ENCODE results near the gene TRAP1.
"Not testable (repeated sequence)": the region's sequence is repeated elsewhere in the genome, so short reads cannot be mapped to it uniquely, and the experiment has no call there.

The TRAP1 gene

DNA sequence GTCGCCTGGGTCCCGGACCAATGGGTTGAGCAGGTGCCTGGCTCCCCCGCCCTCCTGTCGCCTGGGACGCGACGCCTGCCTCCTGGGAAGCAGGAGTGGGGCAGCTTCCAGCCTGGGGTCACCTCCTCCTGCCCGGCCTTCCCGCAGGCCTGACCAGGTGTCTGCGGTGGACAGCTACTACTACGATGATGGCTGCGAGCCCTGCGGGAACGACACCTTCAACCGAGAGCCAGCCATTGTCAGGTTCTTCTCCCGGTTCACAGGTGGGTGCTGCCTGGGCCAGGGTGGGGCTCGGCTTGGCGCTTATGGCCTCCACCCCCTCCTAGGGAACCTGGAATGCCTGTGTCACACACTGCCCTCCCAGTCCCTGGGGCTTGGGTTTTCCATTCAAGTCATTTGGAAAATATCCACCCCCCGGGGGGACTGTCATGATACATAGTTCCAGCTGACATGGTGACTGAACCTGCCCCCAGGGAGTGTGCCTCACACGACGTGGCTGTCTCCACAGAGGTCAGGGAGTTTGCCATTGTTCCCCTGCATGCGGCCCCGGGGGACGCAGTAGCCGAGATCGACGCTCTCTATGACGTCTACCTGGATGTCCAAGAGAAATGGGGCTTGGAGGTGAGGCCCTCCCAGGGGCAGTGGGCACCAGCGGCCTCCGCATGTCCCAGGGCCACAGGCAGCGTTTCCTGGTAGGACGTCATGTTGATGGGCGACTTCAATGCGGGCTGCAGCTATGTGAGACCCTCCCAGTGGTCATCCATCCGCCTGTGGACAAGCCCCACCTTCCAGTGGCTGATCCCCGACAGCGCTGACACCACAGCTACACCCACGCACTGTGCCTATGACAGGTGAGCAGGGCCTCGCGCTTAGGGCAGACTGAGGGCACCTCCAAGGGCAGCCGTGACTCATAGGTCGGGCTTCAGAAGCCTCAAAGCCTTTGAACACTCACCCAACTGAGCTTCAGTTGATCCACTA lies 60.5 kb downstream of the TRAP1 start:
- DNase-seq (ENCODE audit: low spot score in 2 of 2), result no peak
- H3K9me3 Mint-ChIP-seq, result no peaks in the 10 kb centered on the region
- no peak overlapping the region for H3K27ac Mint-ChIP-seq (ENCODE audit: low read depth)
- H3K4me3 Mint-ChIP-seq, result no peak overlapping the region
- ATAC-seq (replicated peaks; ENCODE audit: extremely low read depth, poor library complexity, severe bottlenecking), result no peak
- peaks cover 6% of the 10 kb centered on the region for H3K4me1 Mint-ChIP-seq
- H3K36me3 Mint-ChIP-seq (ENCODE audit: insufficient read depth), result peaks cover 21% of the 10 kb centered on the region
- H3K27me3 Mint-ChIP-seq, result no peaks in the 10 kb centered on the region

DNA sequence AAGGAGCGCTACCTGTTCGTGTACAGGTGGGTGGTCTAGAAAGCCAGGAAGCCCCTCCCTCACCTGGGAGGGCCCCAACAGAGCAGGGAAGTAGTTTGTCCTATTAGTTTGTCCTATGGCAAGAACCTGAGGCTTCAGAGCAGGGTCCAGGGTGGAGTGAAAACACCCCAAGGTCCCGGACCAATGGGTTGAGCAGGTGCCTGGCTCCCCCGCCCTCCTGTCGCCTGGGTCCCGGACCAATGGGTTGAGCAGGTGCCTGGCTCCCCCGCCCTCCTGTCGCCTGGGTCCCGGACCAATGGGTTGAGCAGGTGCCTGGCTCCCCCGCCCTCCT lies 61.2 kb downstream of the TRAP1 start:
- not testable (repeated sequence) for H3K4me3 Mint-ChIP-seq; H3K27me3 Mint-ChIP-seq; H3K9me3 Mint-ChIP-seq; DNase-seq (ENCODE audit: low spot score in 2 of 2); ATAC-seq (replicated peaks; ENCODE audit: extremely low read depth, poor library complexity, severe bottlenecking); H3K4me1 Mint-ChIP-seq; H3K27ac Mint-ChIP-seq (ENCODE audit: low read depth)
- H3K36me3 Mint-ChIP-seq (ENCODE audit: insufficient read depth), result peaks cover 19% of the 10 kb centered on the region

DNA sequence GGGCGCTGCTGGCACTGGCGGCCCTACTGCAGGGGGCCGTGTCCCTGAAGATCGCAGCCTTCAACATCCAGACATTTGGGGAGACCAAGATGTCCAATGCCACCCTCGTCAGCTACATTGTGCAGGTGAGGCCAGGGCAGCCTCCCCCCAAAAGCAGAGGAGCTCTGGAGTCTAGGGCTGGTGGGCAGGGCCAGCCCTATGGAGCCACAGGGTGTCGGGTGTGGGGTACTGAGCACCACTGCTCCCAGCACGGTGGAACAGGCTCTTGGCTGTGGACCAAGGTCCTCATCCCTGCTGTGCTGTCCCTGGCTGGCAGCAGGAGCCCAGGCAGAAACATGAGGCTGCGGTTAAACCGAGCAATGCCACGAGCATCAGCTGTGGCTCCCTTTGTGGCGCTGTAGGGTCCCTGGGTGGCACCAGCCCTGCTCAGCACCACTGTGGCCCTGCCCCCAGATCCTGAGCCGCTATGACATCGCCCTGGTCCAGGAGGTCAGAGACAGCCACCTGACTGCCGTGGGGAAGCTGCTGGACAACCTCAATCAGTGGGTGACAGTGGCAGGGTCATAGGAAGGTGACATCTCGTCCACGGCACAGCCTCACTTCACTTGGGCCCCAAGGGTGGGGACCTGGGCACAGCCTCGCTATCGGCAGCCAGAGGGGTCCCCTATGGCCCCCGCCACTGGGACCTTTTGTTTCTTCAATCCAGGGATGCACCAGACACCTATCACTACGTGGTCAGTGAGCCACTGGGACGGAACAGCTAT lies 61.7 kb downstream of the TRAP1 start:
- Mint-ChIP-seq H3K4me1 (peaks cover 6% of the 10 kb centered on the region), H3K27ac (ENCODE audit: low read depth) (no peak overlapping the region), H3K9me3 (no peaks in the 10 kb centered on the region), H3K4me3 (no peak overlapping the region), H3K27me3 (no peaks in the 10 kb centered on the region), H3K36me3 (ENCODE audit: insufficient read depth) (peaks cover 19% of the 10 kb centered on the region)
- ATAC-seq (replicated peaks; ENCODE audit: extremely low read depth, poor library complexity, severe bottlenecking), result no peak
- no peak for DNase-seq (ENCODE audit: low spot score in 2 of 2)

DNA sequence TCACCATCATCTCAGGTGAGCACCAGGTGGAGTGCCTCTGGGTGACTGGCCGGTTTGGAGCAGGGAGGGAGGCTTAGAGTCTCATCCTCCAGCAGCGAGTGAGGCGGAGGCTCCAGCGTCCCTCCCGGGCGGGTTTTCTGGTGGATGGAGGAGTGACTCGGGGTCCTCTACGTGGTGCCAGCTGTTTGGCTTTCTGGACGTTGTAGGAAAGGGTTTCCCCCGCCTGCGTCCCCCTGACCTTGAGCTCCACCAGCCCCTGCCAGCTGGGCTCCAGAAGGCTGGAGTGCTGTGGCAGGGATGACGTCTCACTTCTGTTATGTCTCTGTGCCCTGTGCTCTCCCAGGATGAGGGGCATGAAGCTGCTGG lies 62.3 kb downstream of the TRAP1 start:
- no peaks in the 10 kb centered on the region for H3K27me3 Mint-ChIP-seq
- H3K4me3 Mint-ChIP-seq, result no peak overlapping the region
- DNase-seq (ENCODE audit: low spot score in 2 of 2) (no peak), ATAC-seq (replicated peaks; ENCODE audit: extremely low read depth, poor library complexity, severe bottlenecking) (no peak)
- no peaks in the 10 kb centered on the region for H3K9me3 Mint-ChIP-seq
- H3K4me1 Mint-ChIP-seq, result peaks cover 6% of the 10 kb centered on the region
- peaks cover 21% of the 10 kb centered on the region for H3K36me3 Mint-ChIP-seq (ENCODE audit: insufficient read depth)
- no peak overlapping the region for H3K27ac Mint-ChIP-seq (ENCODE audit: low read depth)

DNA sequence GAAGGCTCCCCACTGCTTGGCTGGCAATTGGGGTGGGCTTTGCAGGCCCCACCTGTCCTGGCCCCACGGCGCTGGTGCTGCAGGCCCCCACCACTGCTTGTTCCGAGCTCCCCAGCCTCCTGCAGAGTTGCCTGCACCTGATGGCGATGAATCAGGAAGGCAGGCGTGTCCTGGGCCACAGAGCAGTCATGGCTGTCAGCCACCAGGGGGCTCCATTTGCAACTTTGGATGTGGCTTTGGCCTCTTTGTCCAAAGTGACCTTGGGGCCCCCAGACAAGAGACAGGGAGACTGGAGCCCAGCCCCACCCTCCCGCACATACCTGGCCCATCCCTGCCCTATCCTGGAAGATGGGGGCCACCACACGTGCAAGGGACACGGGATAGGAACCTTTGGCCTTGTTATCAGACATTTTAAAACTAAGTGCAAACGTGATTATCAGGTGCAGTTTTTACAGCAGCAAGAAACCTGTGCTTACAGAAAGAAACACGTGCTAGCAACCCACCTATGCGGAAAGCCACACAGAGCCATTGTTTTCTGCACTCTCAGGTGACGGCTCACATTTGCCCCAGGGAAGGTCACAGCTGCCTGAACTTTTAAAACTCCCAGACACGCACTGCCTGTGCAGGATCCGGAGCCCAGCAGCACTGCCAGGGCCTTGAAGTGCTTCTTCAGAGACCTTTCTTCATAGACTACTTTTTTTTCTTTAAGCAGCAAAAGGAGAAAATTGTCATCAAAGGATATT lies 62.9 kb downstream of the TRAP1 start, which contains the start of gene DNASE1:
TSS of gene DNASE1 (plus strand) at position 443 of the 743 bp plus-strand sequence. CDS start 683 bp downstream, outside the sequence.
- H3K27me3 Mint-ChIP-seq, result no peaks in the 10 kb centered on the region
- H3K27ac Mint-ChIP-seq (ENCODE audit: low read depth), result no peak within 1 kb of the TSS
- peaks cover 6% of the 10 kb centered on the region for H3K4me1 Mint-ChIP-seq
- DNase-seq (ENCODE audit: low spot score in 2 of 2), result peak; percentile 33 to 38
- no peak for ATAC-seq (replicated peaks; ENCODE audit: extremely low read depth, poor library complexity, severe bottlenecking)
- peaks cover 21% of the 10 kb centered on the region for H3K36me3 Mint-ChIP-seq (ENCODE audit: insufficient read depth)
- H3K4me3 Mint-ChIP-seq, result no peak within 1 kb of the TSS
- H3K9me3 Mint-ChIP-seq, result no peaks in the 10 kb centered on the region

DNA sequence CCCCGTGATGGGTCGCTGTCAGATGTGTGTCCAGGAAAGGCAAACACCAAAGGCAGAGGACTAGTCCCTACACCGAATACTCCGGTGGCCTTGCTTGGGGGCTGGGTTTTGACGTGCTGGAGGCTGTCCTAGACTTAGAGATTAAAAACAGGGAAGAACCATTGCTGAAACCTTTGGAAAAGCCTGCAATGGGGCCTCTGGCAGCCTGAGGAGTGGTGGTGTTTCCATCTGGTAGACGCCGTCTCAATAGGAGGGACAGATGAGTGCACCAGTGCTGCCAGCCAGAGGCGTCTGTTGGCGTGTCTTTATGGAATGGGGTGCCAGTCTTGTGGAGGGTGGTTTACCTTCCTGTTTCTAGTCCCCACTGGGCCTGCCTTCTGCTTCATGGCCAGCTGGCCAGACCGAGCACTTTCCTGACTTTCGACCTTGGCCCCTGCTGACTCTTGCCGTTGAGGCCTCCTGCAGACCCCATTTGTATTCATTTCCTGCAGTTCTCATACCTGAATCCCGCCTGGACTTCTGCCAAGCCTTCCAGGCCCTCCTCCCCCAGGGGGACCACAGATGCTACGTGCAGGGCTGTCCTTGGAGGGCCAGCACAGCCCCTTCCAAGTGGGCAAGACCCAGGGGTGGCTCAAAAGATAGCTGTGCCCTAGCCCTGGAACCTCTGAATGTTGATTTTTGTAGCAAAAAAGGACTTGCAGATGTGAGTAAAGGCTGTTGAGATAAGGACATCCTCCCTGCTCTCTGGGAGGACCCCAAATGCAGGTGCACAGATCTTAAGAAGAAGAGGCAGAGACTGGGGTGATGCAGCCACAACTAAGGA lies 64.7 kb downstream of the TRAP1 start:
- no peaks in the 10 kb centered on the region for H3K27me3 Mint-ChIP-seq
- H3K4me1 Mint-ChIP-seq, result peaks cover 6% of the 10 kb centered on the region
- H3K9me3 Mint-ChIP-seq, result no peaks in the 10 kb centered on the region
- H3K4me3 Mint-ChIP-seq, result no peak overlapping the region
- DNase-seq (ENCODE audit: low spot score in 2 of 2), result no peak
- H3K36me3 Mint-ChIP-seq (ENCODE audit: insufficient read depth), result peaks cover 16% of the 10 kb centered on the region
- H3K27ac Mint-ChIP-seq (ENCODE audit: low read depth), result no peak overlapping the region
- ATAC-seq (replicated peaks; ENCODE audit: extremely low read depth, poor library complexity, severe bottlenecking), result no peak

DNA sequence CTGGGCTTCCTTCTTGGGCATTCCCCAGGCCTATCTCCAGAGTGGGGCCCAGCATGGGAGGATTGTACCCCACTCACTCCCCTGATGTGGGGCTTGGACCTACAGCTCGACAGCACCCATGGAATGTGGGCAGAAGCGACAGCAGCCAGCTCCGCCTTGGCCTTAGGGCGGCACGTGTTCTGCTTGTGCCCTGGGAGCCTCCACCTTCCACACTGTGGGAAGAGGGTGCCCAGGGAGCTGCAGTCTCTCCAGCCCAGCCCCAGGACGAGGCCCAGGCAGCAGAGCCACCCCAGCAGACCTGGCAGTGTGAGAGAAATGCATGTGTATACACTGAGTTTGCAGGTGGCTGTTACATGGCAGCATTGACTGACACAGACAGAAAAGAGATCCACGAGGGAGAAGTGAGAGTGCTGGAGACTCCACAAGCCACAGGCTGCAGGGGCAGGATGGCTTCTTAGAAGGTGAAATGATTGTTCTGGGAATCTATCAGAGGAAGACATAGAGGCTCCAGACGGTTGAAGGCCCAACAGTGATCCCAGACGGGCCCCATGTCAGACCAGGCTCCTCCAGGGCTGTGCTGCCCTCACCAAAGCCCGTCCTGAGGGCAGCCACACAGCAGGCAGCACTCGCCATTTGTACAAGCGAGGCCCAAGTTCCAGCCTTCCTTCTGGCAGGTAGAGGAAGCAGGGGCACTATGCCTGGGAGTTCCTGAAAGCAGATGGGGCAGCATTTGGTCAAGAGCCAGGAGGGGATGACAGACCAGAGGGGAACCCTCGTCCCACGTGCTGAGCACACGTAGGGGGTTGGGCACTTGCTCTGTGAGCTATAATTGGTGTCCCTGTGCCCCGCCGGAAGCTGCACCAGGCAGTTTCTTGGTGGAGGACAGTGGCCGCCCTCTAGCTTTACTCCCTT lies 65.6 kb downstream of the TRAP1 start:
- Mint-ChIP-seq H3K36me3 (ENCODE audit: insufficient read depth) (peaks cover 10% of the 10 kb centered on the region), H3K27me3 (no peaks in the 10 kb centered on the region), H3K27ac (ENCODE audit: low read depth) (peak overlapping the region; percentile 72), H3K4me1 (peaks cover 6% of the 10 kb centered on the region), H3K4me3 (no peak overlapping the region), H3K9me3 (no peaks in the 10 kb centered on the region)
- DNase-seq (ENCODE audit: low spot score in 2 of 2), result no peak
- ATAC-seq (replicated peaks; ENCODE audit: extremely low read depth, poor library complexity, severe bottlenecking), result no peak

DNA sequence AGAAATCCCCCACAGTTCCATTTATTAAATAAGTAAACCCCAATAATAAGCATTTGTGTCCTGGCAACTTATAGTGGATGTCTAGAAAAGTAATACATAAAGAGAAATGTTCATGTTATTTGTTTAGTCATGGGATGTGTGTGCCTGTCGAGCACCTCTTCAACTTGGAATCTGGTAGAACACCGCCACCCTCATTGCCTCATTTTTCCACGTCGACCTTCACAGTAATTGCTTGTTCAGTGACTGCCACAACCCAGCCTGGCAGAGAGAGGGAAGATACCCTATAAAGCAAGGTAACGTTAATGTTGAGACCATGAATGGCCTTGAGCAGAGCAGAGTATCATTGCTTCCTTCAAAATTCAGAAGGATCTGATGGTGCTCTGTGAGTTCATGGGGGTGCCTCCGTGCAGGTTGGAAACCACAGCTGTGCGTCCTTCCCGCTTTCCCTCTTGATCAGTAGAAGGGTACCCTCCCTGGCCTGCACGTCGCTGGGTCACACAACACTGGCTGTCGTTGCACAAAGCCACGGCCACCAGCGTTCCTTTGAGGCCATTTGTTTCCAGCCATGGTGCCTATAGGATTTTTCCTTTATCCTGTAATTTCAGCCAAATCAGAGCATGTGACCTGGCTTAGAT lies 66.6 kb downstream of the TRAP1 start:
- peak overlapping the region; percentile 72 for H3K27ac Mint-ChIP-seq (ENCODE audit: low read depth)
- H3K4me1 Mint-ChIP-seq, result peaks cover 11% of the 10 kb centered on the region
- DNase-seq (ENCODE audit: low spot score in 2 of 2), result no peak
- no peak for ATAC-seq (replicated peaks; ENCODE audit: extremely low read depth, poor library complexity, severe bottlenecking)
- H3K4me3 Mint-ChIP-seq, result no peak overlapping the region
- no peaks in the 10 kb centered on the region for H3K9me3 Mint-ChIP-seq
- H3K36me3 Mint-ChIP-seq (ENCODE audit: insufficient read depth), result peaks cover 9% of the 10 kb centered on the region
- no peaks in the 10 kb centered on the region for H3K27me3 Mint-ChIP-seq

DNA sequence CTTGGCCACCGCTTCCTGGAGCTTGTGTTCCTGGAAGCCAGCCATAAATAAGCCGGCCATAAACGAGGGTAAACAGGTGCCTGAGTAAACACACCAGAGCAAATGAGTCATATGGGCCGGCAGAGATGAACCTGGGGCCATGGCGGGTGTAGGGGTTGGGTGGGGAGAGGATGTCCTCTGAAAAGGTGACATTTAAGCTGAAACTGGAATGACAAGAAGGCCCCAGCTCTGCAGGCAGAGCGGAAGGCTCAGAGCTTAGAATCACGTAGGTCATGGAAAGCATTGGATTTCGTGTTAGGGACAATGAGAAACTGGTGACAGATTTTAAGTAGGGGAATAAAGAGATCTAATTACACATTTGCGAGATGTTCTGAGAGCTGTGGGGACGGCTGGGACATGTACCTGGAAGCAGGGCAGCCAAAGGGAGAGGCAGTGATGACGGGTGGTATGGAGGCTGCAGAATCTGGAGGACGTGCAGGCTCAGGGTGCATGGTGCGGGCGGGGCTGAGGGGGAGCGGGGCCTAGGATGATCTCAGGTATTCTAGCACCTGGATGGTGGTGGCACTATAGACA lies 70.9 kb downstream of the TRAP1 start:
- Mint-ChIP-seq H3K27ac (ENCODE audit: low read depth) (no peak overlapping the region), H3K4me1 (peaks cover 5% of the 10 kb centered on the region), H3K9me3 (no peaks in the 10 kb centered on the region), H3K27me3 (no peaks in the 10 kb centered on the region), H3K4me3 (no peak overlapping the region), H3K36me3 (ENCODE audit: insufficient read depth) (peaks cover 6% of the 10 kb centered on the region)
- ATAC-seq (replicated peaks; ENCODE audit: extremely low read depth, poor library complexity, severe bottlenecking) (no peak), DNase-seq (ENCODE audit: low spot score in 2 of 2) (no peak)

DNA sequence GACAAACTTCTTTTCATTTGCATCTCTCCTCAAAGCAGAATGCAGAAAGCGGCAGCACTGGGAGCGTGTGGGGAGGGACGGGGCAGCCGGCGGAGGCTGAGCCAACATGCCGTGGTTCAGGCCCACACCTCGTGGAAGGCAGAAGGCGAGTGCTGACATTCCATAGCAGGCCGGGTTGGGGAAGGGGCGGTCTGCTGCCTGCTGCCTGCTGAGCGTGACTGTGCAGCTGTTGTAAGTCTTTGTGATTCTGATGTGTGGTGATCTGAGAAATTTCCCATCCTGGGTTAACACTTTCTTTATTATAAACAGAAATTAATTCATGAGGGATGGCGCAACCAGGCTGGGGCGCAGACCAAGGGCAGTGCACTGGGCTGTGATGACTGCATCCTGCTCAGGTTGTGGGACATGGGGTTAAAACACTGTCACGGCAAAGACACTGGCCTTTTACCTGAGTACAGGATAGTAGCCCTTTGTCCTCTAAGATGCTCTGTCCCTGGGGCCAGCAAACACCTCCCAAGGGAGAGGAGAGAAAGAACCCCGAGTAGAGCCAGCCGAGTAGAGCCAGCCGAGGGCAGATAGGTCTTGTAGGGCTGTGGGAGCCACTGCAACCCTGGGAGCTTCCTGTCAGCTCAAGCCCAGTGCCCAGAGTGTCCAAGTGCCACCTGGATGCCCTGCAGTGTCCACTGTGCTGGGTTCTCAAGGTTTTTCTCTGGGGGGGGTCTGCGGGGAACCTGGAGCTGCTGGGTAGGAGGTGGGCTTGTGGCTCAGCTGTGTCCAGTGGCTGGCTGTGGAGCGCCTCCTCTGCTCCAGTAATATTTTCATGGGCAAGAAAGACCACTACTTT lies 71.6 kb downstream of the TRAP1 start:
- ATAC-seq (replicated peaks; ENCODE audit: extremely low read depth, poor library complexity, severe bottlenecking) (no peak), DNase-seq (ENCODE audit: low spot score in 2 of 2) (no peak)
- no peak overlapping the region for H3K4me3 Mint-ChIP-seq
- no peaks in the 10 kb centered on the region for H3K9me3 Mint-ChIP-seq
- H3K27me3 Mint-ChIP-seq, result no peaks in the 10 kb centered on the region
- no peak overlapping the region for H3K27ac Mint-ChIP-seq (ENCODE audit: low read depth)
- H3K36me3 Mint-ChIP-seq (ENCODE audit: insufficient read depth), result peaks cover 3% of the 10 kb centered on the region
- H3K4me1 Mint-ChIP-seq, result peaks cover 5% of the 10 kb centered on the region
